ENCODE measurements around the gene ACSM6. TPM values are rescaled to one million over a fixed set of nuclear protein-coding genes. Genes with fewer than 3 reads are reported as not detected.

Gene ACSM6
- total RNA-seq = not detected in 2 replicates

- TF ChIP-seq CTCF (conservative IDR thresholded peaks at IDR 0.05; ENCODE audit: low read depth, low read length) = no peak
- H3K4me3 ChIP-seq (ENCODE audit: low read depth, low read length) = no peak within 1 kb of the TSS
- no peak for DNase-seq (ENCODE audit: low read depth)
These were observed at the start of gene ACSM6 for GRCh38 chr10:95193944-95194343. TSS of gene ACSM6 (plus strand) at chr10:95194238. CDS start at chr10:95194486, 248 bp downstream.

GRCh38 chr10:95168694-95169093 lies 25.3 kb upstream of the ACSM6 start:
- no peak for DNase-seq (ENCODE audit: low read depth)
- H3K4me3 ChIP-seq (ENCODE audit: low read depth, low read length) = no peak overlapping the region
- no peak for TF ChIP-seq CTCF (conservative IDR thresholded peaks at IDR 0.05; ENCODE audit: low read depth, low read length)

- no peak for DNase-seq (ENCODE audit: low read depth)
- H3K4me3 ChIP-seq (ENCODE audit: low read depth, low read length) = no peak overlapping the region
- TF ChIP-seq CTCF (conservative IDR thresholded peaks at IDR 0.05; ENCODE audit: low read depth, low read length) = no peak
These were observed 24.5 kb upstream of the ACSM6 start for GRCh38 chr10:95169522-95169921.

GRCh38 chr10:95170790-95171189 lies 23.2 kb upstream of the ACSM6 start:
- DNase-seq (ENCODE audit: low read depth) = no peak
- no peak overlapping the region for H3K4me3 ChIP-seq (ENCODE audit: low read depth, low read length)
- TF ChIP-seq CTCF (conservative IDR thresholded peaks at IDR 0.05; ENCODE audit: low read depth, low read length) = no peak

GRCh38 chr10:95171336-95171735 lies 22.7 kb upstream of the ACSM6 start:
- TF ChIP-seq CTCF (conservative IDR thresholded peaks at IDR 0.05; ENCODE audit: low read depth, low read length) = no peak
- H3K4me3 ChIP-seq (ENCODE audit: low read depth, low read length) = no peak overlapping the region
- DNase-seq (ENCODE audit: low read depth) = no peak

GRCh38 chr10:95172851-95173250 lies 21.2 kb upstream of the ACSM6 start:
- DNase-seq (ENCODE audit: low read depth) = no peak
- no peak for TF ChIP-seq CTCF (conservative IDR thresholded peaks at IDR 0.05; ENCODE audit: low read depth, low read length)
- H3K4me3 ChIP-seq (ENCODE audit: low read depth, low read length) = no peak overlapping the region

GRCh38 chr10:95176101-95176500 lies 17.9 kb upstream of the ACSM6 start:
- TF ChIP-seq CTCF (conservative IDR thresholded peaks at IDR 0.05; ENCODE audit: low read depth, low read length) = peak; percentile 69
- H3K4me3 ChIP-seq (ENCODE audit: low read depth, low read length) = no peak overlapping the region
- no peak for DNase-seq (ENCODE audit: low read depth)

All from epithelial cell of proximal tubule (primary cell).